ENCODE data around the gene ZC2HC1C.

ZC2HC1C gene

GRCh38 chr14:75119056-75119455 is 49.6 kb downstream of the ZC2HC1C start:
- no peak for TF ChIP-seq MYC (IDR thresholded peaks at IDR 0.05; ENCODE audit: low read depth, low read length)
- no peak for TF ChIP-seq POLR2A (IDR thresholded peaks at IDR 0.05; ENCODE audit: extremely low read depth, insufficient read length)
- TF ChIP-seq, protein P1, sequence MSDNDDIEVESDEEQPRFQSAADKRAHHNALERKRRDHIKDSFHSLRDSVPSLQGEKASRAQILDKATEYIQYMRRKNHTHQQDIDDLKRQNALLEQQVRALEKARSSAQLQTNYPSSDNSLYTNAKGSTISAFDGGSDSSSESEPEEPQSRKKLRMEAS (IDR thresholded peaks at IDR 0.05; ENCODE audit: low read depth, low read length), result no peak
- TF ChIP-seq, protein P2, sequence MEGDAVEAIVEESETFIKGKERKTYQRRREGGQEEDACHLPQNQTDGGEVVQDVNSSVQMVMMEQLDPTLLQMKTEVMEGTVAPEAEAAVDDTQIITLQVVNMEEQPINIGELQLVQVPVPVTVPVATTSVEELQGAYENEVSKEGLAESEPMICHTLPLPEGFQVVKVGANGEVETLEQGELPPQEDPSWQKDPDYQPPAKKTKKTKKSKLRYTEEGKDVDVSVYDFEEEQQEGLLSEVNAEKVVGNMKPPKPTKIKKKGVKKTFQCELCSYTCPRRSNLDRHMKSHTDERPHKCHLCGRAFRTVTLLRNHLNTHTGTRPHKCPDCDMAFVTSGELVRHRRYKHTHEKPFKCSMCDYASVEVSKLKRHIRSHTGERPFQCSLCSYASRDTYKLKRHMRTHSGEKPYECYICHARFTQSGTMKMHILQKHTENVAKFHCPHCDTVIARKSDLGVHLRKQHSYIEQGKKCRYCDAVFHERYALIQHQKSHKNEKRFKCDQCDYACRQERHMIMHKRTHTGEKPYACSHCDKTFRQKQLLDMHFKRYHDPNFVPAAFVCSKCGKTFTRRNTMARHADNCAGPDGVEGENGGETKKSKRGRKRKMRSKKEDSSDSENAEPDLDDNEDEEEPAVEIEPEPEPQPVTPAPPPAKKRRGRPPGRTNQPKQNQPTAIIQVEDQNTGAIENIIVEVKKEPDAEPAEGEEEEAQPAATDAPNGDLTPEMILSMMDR (IDR thresholded peaks at IDR 0.05; ENCODE audit: low read depth, low read length), result no peak
- no peak overlapping the region for H3K4me3 ChIP-seq (ENCODE audit: low read depth, low read length)
- DNase-seq (ENCODE audit: low read depth), result peak; percentile 17

- TF ChIP-seq MYC (IDR thresholded peaks at IDR 0.05; ENCODE audit: low read depth, low read length), result no peak
- TF ChIP-seq, protein P2 (IDR thresholded peaks at IDR 0.05; ENCODE audit: low read depth, low read length), result no peak
- no peak for TF ChIP-seq POLR2A (IDR thresholded peaks at IDR 0.05; ENCODE audit: extremely low read depth, insufficient read length)
- TF ChIP-seq, protein P1 (IDR thresholded peaks at IDR 0.05; ENCODE audit: low read depth, low read length), result no peak
- DNase-seq (ENCODE audit: low read depth), result peak; percentile 30
- no peak overlapping the region for H3K4me3 ChIP-seq (ENCODE audit: low read depth, low read length)
These were observed 51.3 kb downstream of the ZC2HC1C start for GRCh38 chr14:75120541-75121291.

GRCh38 chr14:75121552-75121951 is 52.1 kb downstream of the ZC2HC1C start:
- no peak for DNase-seq (ENCODE audit: low read depth)
- TF ChIP-seq, protein P2 (IDR thresholded peaks at IDR 0.05; ENCODE audit: low read depth, low read length), result no peak
- no peak for TF ChIP-seq POLR2A (IDR thresholded peaks at IDR 0.05; ENCODE audit: extremely low read depth, insufficient read length)

GRCh38 chr14:75123991-75124390 is 54.5 kb downstream of the ZC2HC1C start:
- TF ChIP-seq MYC (IDR thresholded peaks at IDR 0.05; ENCODE audit: low read depth, low read length) (no peak), POLR2A (IDR thresholded peaks at IDR 0.05; ENCODE audit: extremely low read depth, insufficient read length) (no peak)
- TF ChIP-seq, protein P2 (IDR thresholded peaks at IDR 0.05; ENCODE audit: low read depth, low read length), result no peak
- TF ChIP-seq, protein P1 (IDR thresholded peaks at IDR 0.05; ENCODE audit: low read depth, low read length), result no peak
- peak; percentile 73 for DNase-seq (ENCODE audit: low read depth)
- H3K4me3 ChIP-seq (ENCODE audit: low read depth, low read length), result peak overlapping the region; percentile 16

More at GRCh38 chr14:75121552-75121951, 52.1 kb downstream of the ZC2HC1C start:
- H3K4me3 ChIP-seq (ENCODE audit: low read depth, low read length), result no peak overlapping the region

DNA sequence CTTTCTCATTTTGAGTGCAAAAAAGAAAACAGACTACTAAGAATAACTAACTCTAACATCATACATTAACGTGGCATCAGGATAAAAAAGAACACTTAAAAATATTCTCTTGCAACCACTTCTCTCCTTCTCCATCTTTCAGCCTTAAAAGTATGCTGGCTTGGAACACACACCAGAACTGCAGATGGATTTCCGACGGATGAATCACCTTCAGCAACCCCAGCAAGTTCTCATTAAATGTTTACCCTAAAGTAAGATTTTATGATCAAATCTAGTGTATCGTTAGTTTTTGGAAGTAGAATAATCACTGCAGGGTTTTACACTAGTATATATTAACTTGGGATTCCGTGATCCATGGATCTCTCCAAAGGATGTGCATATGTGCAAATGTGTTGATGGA is 56.2 kb downstream of the ZC2HC1C start:
- TF ChIP-seq, protein P2 (IDR thresholded peaks at IDR 0.05; ENCODE audit: low read depth, low read length), result no peak
- TF ChIP-seq, protein P1 (IDR thresholded peaks at IDR 0.05; ENCODE audit: low read depth, low read length), result no peak
- TF ChIP-seq MYC (IDR thresholded peaks at IDR 0.05; ENCODE audit: low read depth, low read length), result no peak
- TF ChIP-seq POLR2A (IDR thresholded peaks at IDR 0.05; ENCODE audit: extremely low read depth, insufficient read length), result no peak
- DNase-seq (ENCODE audit: low read depth), result peak; percentile 47
- H3K4me3 ChIP-seq (ENCODE audit: low read depth, low read length), result peak overlapping the region; percentile 96

All from NB4 (cell line).